Effector memory CD8-positive, alpha-beta T cell (primary cell): ENCODE data around the gene FICD.

ENCODE experiments used
- ATAC-seq: fragments of 150-1000 bp; cut with Tn5 transposase; replicated peaks from 2 replicates; pipeline ENCODE4 v1.10.0; 2021; ENCODE audit warnings: mild to moderate bottlenecking, moderate library complexity
- DNase-seq, 3 experiments: peaks; one replicate each; pipeline ENCODE4 v3.0.0; 2021
- H3K27ac Mint-ChIP-seq, 2 donors: one replicate each; pipeline ENCODE4 v1.8.0; 2022; ENCODE audit warnings: mild to moderate bottlenecking in 2 of 2, mixed read lengths in 2 of 2, moderate library complexity in 2 of 2
- H3K27me3 Mint-ChIP-seq, 2 donors: one replicate each; pipeline ENCODE4 v1.8.0; 2022; ENCODE audit warnings: mixed read lengths in 2 of 2
- H3K36me3 Mint-ChIP-seq: one replicate; pipeline ENCODE4 v1.8.0; 2022; ENCODE audit warnings: mild to moderate bottlenecking, moderate library complexity, mixed read lengths; ENCODE audit not compliant: insufficient read depth
- H3K4me1 Mint-ChIP-seq, 2 donors: one replicate each; pipeline ENCODE4 v1.8.0; 2022; ENCODE audit warnings: low read depth in 2 of 2, mixed read lengths in 2 of 2
- H3K4me3 Mint-ChIP-seq, 2 donors: one replicate each; pipeline ENCODE4 v1.8.0; 2022; ENCODE audit warnings: mild to moderate bottlenecking in 2 of 2, mixed read lengths in 2 of 2, moderate library complexity in 2 of 2
- H3K9me3 Mint-ChIP-seq, 2 donors: one replicate each; pipeline ENCODE4 v1.8.0; 2022; ENCODE audit warnings: mixed read lengths in 2 of 2
- total RNA-seq, 9 experiments: gene quantifications; one replicate each; lab custom pipeline; 2026; lab: John Stamatoyannopoulos, UW

The FICD gene
- 4.7 to 26.0 (median 15.4) reads per million in 9 experiments for total RNA-seq

DNA sequence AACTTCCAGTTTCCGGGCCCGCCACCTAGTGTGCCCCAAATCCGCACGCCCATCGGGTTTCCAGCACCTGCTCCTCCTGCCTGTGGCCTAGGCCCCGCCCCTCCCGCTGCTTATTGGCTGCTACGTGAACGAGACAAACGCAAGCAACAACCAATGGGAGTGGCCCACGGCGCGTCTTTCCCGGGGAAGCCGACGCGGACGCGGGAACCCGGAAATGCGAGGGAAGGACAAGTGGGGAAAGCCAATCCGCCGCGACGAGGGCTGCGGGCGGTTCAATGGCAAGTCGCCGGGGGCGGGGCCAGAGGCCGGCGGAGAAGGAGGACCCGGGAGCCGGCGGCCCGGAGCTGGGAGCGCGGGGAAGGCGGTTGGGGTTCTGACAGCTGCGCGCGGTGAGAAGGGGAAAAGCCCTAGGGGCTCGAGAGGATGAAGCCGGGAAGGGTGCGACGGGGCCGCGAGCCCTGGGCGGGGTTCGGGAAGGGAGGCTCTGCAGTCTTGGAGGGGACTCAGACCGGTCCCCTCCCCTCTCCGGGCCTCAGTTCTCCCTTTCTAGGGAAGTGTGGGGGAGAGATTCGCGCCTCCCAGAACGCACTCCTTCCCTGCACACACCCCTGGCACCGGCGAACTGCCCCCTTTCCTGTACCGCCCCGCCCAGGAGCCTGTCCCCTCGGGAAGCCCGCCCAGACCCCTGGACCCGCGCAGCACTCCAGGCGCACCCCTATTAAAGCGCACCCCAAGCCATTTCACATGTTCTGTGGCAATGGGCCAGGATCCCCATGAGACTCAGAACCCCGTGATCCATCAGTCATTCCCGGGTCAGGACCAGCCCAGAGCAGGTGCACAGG is at the start of gene FICD:
FICD (plus strand) TSS at position 305 of the 842 bp plus-strand sequence. CDS start 1,696 bp downstream, outside the sequence.
- ATAC-seq = peak; percentile 93
- Mint-ChIP-seq H3K36me3 (peaks cover 20% of the 10 kb centered on the region), H3K4me3 (peak within 1 kb of the TSS; percentile 79 to 92)

GRCh38 chr12:108465417-108465816 is 49.7 kb upstream of the FICD start:
- H3K4me3 Mint-ChIP-seq = no peak overlapping the region
- peaks cover 71 to 89% of the 10 kb centered on the region in 2 donors for H3K27me3 Mint-ChIP-seq
- peaks cover 3 to 8% of the 10 kb centered on the region in 2 donors for H3K9me3 Mint-ChIP-seq
- DNase-seq (no peak), ATAC-seq (no peak)
- no peaks in the 10 kb centered on the region for H3K4me1 Mint-ChIP-seq
- no peaks in the 10 kb centered on the region for H3K36me3 Mint-ChIP-seq
- no peak overlapping the region for H3K27ac Mint-ChIP-seq

More for the DNA sequence above, at the start of gene FICD:
- Mint-ChIP-seq H3K9me3 (no peaks in the 10 kb centered on the region), H3K27ac (peak within 1 kb of the TSS; percentile 79 to 96), H3K27me3 (no peaks in the 10 kb centered on the region), H3K4me1 (peaks cover 24 to 26% of the 10 kb centered on the region in 2 donors)
- peak; percentile 96 to 98 (median 97) for DNase-seq

DNA sequence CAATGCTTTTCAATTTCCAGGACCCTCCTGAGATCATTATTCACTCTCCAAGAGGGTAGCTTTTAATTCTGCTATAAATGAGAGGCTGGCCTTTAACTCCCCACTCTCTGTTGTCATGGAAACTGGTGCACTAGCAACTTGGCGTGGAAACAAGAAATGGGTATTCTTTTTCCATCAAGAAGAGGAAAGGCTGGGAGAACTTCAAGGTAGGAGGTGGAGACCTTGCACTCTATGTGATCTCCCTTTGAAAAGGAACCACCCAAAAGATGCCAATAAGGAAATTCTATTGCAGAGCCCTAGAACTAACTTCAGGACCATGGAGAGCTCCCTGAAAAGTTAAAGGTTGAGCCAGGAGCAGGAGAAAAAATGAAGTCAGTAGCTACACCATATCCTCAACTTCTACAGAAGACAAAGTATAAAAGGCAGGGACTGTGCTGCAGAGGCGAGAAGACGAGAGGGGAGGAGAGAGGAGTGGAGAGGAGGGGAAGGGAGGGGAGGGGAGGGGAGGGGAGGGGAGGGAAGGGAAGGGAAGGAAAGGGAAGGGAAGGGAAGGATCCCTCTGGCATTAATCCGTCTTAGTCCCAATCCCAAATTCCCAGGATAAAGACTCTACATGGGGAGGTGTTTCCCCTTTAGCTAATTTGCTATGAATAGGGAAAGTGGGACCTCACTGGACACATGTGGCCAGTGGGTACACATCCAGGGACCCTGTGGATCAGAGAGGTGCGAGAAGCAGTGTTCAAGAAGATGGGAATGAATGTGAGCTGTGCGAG is 46.7 kb upstream of the FICD start:
- Mint-ChIP-seq H3K27ac (no peak overlapping the region), H3K9me3 (peaks cover 3 to 8% of the 10 kb centered on the region in 2 donors), H3K27me3 (peaks cover 59 to 89% of the 10 kb centered on the region in 2 donors), H3K4me1 (no peaks in the 10 kb centered on the region), H3K36me3 (no peaks in the 10 kb centered on the region), H3K4me3 (no peak overlapping the region)
- ATAC-seq = no peak
- DNase-seq = peak; percentile 5 to 18 (median 7)

DNA sequence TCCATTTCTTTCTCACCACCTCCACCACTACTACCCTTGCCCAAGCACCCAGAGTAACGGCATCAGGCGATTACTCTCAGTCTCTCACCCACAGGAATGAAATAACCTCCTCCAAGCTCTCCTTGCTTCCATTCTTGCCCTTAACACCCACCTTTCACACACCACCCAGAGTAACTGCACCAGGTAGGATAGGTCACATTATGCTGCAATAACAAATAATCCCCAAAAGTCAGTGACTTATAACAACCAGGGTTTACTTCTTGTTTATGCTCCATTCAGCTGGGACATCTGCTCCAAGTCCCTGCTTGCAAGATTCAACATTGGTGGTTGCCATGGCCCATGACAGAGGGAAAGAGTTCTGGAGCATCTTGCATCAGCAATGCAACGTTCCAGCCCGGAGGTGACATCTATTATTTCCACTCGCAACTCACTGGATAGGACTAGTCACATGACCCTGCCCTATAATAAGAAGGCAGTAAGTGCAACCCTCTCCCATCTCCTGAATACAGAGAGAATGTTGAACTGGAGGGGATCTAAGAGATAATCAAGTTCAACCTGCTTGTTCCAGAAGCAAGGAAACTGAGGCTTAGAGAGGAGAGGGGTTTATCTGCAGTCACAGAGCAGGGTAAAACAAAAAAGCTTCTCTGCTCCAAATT is 41.5 kb upstream of the FICD start:
- Mint-ChIP-seq H3K27ac (no peak overlapping the region), H3K36me3 (no peaks in the 10 kb centered on the region), H3K4me1 (no peaks in the 10 kb centered on the region), H3K4me3 (no peak overlapping the region), H3K27me3 (peaks cover 39 to 81% of the 10 kb centered on the region in 2 donors), H3K9me3 (peaks cover 0 to 3% of the 10 kb centered on the region in 2 donors)
- no peak for ATAC-seq
- DNase-seq = no peak

- no peak overlapping the region for H3K27ac Mint-ChIP-seq
- no peaks in the 10 kb centered on the region for H3K9me3 Mint-ChIP-seq
- H3K27me3 Mint-ChIP-seq = peaks cover 42 to 88% of the 10 kb centered on the region in 2 donors
- ATAC-seq (no peak), DNase-seq (no peak)
- no peaks in the 10 kb centered on the region for H3K4me1 Mint-ChIP-seq
- no peak overlapping the region for H3K4me3 Mint-ChIP-seq
- H3K36me3 Mint-ChIP-seq = no peaks in the 10 kb centered on the region
These were observed 39.7 kb upstream of the FICD start for GRCh38 chr12:108475396-108475795.

DNA sequence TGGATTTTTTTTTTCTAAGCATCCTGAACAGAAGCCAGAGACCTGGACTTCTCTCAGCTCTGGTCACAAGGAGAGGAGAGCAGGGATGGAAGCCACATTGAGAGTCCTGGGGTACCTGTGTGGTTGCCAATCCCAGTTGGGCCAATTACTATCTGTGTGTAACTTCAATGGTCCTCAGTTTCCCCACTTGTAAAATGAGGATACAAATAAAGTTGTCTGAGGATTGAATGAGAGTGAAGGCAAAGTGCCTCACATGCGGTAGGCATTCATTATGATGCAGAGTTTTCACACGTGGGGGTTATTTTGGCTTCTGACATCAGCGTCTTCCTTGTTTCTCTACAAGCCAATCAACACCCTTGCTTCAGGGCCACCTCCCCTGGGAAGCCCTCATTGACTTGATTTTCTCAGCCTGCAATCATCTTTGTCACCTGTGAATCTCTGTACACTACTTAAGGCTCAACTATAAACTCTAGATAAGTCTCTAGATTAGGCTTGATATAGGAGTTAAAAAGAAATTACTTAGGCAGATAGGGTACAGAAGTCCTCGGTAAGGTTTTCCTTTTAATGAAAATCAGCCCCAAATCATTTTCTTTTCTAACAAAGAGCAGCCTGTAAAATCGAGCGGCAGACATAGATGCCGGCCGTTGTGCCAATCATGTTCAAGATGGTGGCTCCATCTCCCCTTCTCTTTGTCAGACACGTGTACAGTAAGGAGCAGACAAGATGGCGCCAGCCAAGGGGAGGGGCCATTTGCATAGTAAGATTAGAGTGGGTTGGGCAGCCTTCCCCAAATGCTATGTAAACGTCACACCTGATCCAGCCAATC is 37.8 kb upstream of the FICD start:
- no peaks in the 10 kb centered on the region for H3K36me3 Mint-ChIP-seq
- no peaks in the 10 kb centered on the region for H3K9me3 Mint-ChIP-seq
- H3K4me3 Mint-ChIP-seq = no peak overlapping the region
- peaks cover 58 to 92% of the 10 kb centered on the region in 2 donors for H3K27me3 Mint-ChIP-seq
- no peak overlapping the region for H3K27ac Mint-ChIP-seq
- DNase-seq (no peak), ATAC-seq (no peak)
- no peaks in the 10 kb centered on the region for H3K4me1 Mint-ChIP-seq

GRCh38 chr12:108477881-108478259 is 37.2 kb upstream of the FICD start:
- H3K4me1 Mint-ChIP-seq = no peaks in the 10 kb centered on the region
- H3K9me3 Mint-ChIP-seq = no peaks in the 10 kb centered on the region
- ATAC-seq = no peak
- H3K27me3 Mint-ChIP-seq = peaks cover 60 to 92% of the 10 kb centered on the region in 2 donors
- no peak for DNase-seq
- no peaks in the 10 kb centered on the region for H3K36me3 Mint-ChIP-seq
- H3K27ac Mint-ChIP-seq = no peak overlapping the region
- no peak overlapping the region for H3K4me3 Mint-ChIP-seq

- no peaks in the 10 kb centered on the region for H3K9me3 Mint-ChIP-seq
- no peak overlapping the region for H3K27ac Mint-ChIP-seq
- H3K27me3 Mint-ChIP-seq = peaks cover 56 to 92% of the 10 kb centered on the region in 2 donors
- H3K36me3 Mint-ChIP-seq = no peaks in the 10 kb centered on the region
- no peaks in the 10 kb centered on the region for H3K4me1 Mint-ChIP-seq
- H3K4me3 Mint-ChIP-seq = no peak overlapping the region
- no peak for DNase-seq
- no peak for ATAC-seq
These were observed 36.4 kb upstream of the FICD start for GRCh38 chr12:108478611-108479206.

- Mint-ChIP-seq H3K36me3 (no peaks in the 10 kb centered on the region), H3K4me3 (no peak overlapping the region), H3K9me3 (no peaks in the 10 kb centered on the region), H3K27ac (no peak overlapping the region), H3K27me3 (peaks cover 64 to 87% of the 10 kb centered on the region in 2 donors), H3K4me1 (no peaks in the 10 kb centered on the region)
- DNase-seq = no peak
- ATAC-seq = no peak
These were observed 35.6 kb upstream of the FICD start for GRCh38 chr12:108479364-108480070.

GRCh38 chr12:108482717-108483212 is 32.3 kb upstream of the FICD start:
- no peak for ATAC-seq
- Mint-ChIP-seq H3K27me3 (peaks cover 76 to 86% of the 10 kb centered on the region in 2 donors), H3K9me3 (no peaks in the 10 kb centered on the region), H3K4me1 (no peaks in the 10 kb centered on the region), H3K27ac (no peak overlapping the region), H3K36me3 (no peaks in the 10 kb centered on the region), H3K4me3 (no peak overlapping the region)
- DNase-seq = no peak

GRCh38 chr12:108483213-108484059 is 31.6 kb upstream of the FICD start:
- ATAC-seq (no peak), DNase-seq (no peak)
- no peaks in the 10 kb centered on the region for H3K9me3 Mint-ChIP-seq
- peaks cover 77 to 92% of the 10 kb centered on the region in 2 donors for H3K27me3 Mint-ChIP-seq
- H3K4me3 Mint-ChIP-seq = no peak overlapping the region
- H3K4me1 Mint-ChIP-seq = no peaks in the 10 kb centered on the region
- no peaks in the 10 kb centered on the region for H3K36me3 Mint-ChIP-seq
- H3K27ac Mint-ChIP-seq = no peak overlapping the region
